Globus pallidus (tissue), 1 donor: ENCODE measurements around the gene NAB2.
A peak's percentile ranks its signal among the peaks of the same experiment; 100 is the strongest.
"Not testable (repeated sequence)": the region's sequence is repeated elsewhere in the genome, so short reads cannot be mapped to it uniquely, and the experiment has no call there.

ENCODE experiments used
- DNase-seq: peaks from one replicate; pipeline ENCODE4 v3.0.0-alpha.2; 2015; ENCODE audit warnings: low spot score

Gene NAB2

DNA sequence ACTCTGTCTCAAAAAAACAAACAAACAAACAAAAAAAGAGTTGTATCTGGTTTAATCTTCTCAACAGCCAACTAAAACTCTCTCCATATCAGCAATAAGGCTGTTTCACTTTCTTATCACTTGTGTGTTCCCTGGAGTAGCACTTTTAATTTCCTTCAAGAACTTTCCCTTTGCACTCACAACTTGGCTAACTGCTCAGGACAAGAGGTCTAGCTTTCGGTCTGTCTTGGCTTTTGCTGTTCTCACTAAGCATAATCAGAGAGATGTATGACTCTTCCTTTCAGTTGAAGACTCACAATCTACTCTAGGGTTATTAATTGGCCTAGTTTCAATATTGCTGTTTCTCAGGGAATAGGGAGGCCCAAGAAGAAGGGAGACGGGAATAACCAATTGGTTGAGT lies 22.7 kb upstream of the NAB2 start:
- DNase-seq = no peak

GRCh38 chr12:57069523-57069922 lies 19.4 kb upstream of the NAB2 start:
- peak; percentile 78 for DNase-seq

DNA sequence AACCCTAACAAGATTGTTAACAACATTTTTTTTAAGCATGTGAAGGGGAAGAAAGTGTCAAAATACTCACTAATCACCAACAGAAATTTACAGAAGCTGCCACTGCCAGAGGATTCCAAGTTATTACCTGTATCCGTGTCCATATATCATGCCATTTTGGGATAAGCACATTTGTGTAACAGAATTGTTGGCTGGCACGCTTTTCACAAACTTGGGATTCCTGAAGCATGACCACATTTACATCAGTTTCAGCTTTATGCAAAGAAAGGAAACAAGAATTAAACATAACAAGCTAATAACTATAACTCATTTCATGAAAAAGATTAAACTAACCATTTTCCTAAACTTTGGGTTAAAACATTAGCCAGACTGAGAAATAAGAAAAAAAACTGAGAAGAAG lies 16.3 kb upstream of the NAB2 start:
- DNase-seq = no peak

DNA sequence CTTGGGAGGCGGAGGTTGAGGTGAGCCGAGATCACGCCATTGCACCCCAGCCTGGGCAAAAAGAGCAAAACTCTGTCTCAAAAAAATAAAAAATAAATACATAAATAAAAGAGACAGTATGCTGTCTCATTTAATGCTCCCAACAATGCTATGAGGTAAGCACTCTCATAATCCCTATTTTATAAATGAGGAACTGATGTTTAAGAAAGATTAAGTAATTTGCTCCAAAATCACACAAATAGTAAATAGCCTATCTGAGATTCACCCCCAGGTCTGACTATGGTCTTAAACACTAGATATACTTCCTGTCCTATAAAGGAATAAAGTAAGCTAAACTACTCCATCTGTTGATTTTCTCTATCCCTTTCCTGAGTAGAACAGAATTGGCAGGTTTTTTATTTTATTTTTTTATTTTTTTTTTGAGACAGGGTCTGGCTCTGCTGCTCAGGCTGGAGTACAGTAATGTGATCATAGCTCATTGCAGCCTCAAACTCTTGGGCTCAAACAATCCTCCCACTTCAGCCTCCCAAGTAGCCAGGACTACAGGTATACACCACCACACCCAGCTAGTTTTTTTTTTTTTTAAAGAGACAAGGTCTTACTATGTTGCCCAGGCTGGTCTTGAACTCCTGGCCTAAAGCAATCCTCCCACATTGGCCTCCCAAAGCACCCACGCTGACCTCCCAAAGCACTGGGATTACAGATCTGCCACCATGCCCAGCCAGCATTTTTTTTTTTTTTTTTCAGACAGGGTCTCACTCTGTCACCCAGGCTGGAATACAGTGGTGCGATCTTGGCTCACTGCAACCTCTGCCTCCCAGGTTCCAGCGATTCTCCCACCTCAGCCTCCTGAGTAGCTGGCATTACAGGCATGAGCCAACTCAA lies 15.1 kb upstream of the NAB2 start:
- not testable (repeated sequence) for DNase-seq

DNA sequence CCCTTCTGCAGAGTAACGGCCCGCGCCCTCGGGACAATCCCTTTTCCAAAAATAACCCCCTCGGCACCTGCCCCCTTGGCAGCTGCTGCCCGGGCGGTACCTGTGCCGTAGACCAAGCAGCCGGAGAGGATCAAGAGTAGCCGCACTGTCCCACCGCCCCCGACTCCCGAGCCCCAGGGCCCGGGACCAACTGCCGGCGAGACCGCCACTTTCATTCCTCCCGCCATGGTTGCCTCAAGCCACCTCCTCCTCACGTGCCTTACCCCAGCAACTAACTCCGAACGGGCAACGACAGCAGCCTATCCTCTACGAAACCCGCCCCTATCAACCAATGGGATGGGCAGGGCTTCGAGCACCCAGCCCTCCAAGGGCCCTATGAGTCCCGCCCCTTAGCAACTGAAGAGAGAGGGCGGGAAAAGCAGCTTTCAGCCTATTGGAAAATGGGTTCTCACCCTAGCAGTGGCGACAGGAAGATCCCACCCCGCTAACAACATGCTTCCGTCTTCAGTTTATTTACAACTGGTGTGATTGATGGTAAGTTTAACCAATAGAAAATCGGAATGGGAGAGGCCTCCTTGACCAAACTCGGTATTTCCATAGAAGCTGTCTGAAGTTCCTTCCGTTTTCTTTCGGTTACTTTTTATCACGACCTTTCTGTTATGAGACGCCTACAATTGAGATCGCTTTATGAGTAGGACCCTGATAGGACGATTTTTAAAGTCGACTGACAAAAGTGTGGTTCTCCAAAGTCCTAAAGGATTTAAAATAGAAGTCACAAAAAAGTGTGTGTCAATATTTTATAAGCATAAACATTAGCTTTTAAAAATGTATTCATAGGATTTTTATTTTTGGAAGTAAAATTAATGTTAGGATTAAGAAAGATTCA lies 10.2 kb upstream of the NAB2 start, which contains the start of gene NEMP1:
Gene NEMP1, minus strand, starts transcription at position 273 of the 886 bp plus-strand sequence. Its CDS starts 46 bp downstream, at position 227.
- peak; percentile 100 for DNase-seq

DNA sequence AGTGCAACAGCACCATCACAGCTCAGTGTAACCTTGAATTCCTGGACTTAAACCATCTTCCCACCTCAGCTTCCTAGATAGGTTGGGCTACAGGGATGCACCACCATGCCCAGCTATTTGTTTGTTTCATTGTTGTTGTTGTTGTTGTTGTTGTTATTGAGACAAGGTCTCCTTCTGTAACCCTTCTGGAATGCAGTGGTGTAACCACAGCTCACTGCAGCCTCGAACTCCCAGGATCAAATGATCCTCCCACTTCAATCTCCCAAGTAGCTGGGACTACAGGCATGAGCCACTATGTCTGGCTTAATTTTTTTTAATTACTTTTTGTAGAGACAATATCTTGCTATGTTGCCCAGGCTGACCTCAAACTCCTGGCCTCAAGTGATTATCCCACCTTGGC lies 9.1 kb upstream of the NAB2 start:
- no peak for DNase-seq

GRCh38 chr12:57080855-57081254 lies 8.1 kb upstream of the NAB2 start:
- DNase-seq = no peak

- DNase-seq = no peak
Observed at GRCh38 chr12:57085999-57086492, 2.9 kb upstream of the NAB2 start.

DNA sequence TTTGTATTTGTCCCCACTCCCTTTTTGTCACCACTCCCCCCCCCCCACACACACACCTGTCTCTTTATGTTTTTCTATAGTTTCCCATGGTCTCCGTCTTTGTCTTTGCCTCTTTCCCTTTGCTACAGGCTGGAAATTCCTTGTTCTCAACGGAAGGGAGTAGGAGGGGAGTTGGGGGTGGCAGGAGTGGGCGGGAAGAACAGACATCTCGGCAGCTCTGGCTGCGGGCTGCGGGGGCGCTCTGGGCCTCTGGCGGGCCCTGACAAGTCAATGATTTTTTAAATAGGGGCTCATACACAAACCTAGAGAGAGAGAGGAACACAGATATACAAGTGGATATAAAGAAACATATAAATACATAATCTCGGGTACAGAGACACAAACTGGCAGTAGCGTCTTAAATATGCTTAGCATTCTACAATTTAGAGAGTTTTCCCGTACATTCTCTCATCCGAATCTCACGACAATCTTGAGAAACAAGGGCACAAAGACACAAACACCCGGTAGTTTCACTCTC lies 2.4 kb upstream of the NAB2 start:
- peak; percentile 58 for DNase-seq

DNA sequence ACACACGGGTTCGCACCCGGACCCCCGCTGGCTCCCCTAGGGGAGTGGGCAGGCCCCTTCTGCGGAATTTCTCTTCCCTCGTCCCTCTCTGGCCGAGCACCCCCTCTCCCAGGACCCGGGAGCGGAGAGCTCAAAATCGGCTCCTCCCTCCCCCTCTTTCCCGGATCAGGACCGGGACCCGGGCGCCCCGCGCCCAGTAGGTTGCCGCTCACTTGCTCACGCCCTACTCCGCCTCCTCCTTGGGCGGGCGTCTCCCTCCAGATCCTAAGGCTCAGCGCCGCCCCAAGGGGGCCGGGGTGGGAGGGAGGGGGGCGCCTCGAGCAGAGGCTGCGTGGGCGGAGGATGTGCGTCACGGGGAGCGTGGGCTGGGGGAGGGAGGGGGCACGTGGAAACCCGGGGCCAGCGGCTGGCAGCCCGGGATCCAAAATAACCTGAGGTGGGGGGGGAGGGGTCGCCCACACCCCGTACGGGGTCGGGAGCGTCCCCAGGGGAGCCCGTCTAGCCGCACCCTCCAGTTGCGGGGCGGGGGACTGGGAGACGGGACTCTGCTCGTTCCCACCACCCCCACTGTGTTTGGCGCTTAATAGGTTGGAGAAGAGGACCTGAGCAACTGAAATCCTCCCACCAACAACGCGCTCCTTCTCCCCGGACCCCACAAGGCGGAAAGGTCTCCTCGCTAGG lies 1.8 kb upstream of the NAB2 start:
- DNase-seq = peak; percentile 63

DNA sequence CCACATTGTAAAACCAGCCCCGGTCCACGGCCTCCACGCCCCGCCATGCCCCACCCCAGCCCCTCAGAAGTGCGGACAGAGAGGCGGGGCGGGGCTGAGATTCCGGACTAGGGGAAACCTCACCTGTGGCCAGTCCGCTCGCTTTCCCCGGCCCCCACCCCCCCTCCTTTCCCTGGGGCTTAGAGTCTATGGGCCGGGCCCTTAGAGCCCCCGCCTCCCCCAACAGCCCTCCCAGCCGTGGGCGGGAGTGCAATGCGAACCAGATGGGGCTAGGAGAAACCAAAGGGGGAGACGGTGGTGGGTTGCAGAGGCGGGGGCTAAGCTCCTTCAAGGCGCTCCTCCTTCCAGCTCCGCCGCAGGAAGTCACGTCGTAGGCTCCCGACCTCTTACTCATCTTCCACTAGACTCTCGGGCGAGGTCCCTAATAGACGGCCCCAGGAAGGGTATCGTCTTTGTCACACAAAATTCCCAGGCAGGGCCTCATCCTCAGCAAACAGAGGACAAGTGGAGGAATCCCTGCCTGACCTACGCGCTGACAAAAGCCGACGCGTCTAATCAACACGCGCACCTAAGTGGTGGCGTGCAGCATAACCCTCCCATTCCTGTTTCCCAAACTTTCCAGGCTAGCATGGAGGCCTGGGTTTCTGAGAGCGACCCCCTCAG lies 1.1 kb upstream of the NAB2 start:
- DNase-seq = peak; percentile 54

- DNase-seq = peak; percentile 60
Observed at GRCh38 chr12:57089271-57090245, 644 bp downstream of the NAB2 start.

GRCh38 chr12:57090490-57090889 lies 1.6 kb downstream of the NAB2 start:
- no peak for DNase-seq

GRCh38 chr12:57090924-57091637 lies 2.2 kb downstream of the NAB2 start:
- DNase-seq = peak; percentile 81

DNA sequence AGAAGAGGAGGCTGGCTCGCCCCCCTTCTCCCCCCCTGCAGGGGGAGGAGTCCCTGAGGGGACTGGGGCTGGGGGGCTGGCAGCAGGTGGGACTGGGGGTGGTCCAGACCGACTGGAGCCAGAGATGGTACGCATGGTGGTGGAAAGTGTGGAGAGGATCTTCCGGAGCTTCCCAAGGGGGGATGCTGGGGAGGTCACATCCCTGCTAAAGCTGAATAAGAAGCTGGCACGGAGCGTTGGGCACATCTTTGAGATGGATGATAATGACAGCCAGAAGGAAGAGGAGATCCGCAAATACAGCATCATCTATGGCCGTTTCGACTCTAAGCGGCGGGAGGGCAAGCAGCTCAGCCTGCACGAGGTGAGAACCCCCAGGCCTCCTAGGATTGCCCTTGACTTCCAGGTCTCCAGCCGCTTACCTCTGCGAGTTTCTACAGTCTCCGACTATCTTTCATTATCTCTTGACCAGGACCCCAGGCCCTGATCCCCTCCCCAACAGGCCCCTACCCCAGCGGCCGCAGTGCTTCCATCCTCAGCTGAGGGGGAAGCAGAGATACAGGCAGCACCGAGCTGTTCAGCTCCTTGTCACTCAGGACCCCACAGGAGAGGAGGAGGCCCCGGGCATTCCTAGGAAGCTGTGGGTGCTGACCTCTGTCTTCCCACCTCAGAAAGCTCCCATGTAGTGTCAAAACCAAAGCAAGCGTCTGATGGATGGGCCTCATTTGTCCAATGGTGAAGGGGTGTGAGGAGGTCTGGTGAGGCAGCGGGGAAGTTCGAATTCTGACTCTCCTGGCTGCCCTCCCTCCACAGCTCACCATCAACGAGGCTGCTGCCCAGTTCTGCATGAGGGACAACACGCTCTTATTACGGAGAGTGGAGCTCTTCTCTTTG lies 3.0 kb downstream of the NAB2 start:
- no peak for DNase-seq

- DNase-seq = no peak
Observed at GRCh38 chr12:57092529-57092862, 3.6 kb downstream of the NAB2 start.

DNA sequence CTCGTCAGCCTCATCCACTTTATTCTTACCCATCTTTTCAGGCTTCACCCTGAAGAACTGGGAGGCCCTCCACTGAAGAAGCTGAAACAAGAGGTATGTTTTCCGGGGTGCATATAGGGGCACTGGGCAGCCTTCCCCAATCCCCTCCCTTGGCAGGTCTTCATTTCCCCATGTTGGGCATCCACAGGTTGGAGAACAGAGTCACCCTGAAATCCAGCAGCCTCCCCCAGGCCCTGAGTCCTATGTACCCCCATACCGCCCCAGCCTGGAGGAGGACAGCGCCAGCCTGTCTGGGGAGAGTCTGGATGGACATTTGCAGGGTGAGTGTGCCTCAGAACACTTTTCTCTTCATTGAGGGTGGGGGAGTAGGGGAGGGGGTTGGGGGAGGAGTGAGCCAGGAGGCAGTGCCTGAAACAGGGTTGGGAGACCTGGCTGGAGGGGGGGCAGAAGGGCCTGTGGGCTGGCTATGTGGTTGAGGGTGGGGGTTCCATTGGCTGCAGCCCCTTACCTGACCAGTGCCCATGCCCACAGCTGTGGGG lies 4.0 kb downstream of the NAB2 start:
- DNase-seq = no peak
